Neural crest cell (in vitro differentiated cells): ENCODE measurements around the gene PSENEN. TPM values are rescaled to one million over a fixed set of nuclear protein-coding genes. Genes with fewer than 3 reads are reported as not detected.

ENCODE experiments used
- DNase-seq: peaks from one replicate; pipeline ENCODE4 v3.0.0; 2021; ENCODE audit warnings: low read depth, mixed read lengths, low spot score
- H3K27ac Mint-ChIP-seq: one replicate; pipeline ENCODE4 v1.8.0; 2021; ENCODE audit warnings: mild to moderate bottlenecking, mixed read lengths; ENCODE audit not compliant: unreplicated experiment
- H3K27me3 Mint-ChIP-seq: 2 replicates; pipeline ENCODE4 v1.8.0; 2021; ENCODE audit warnings: low read depth, mild to moderate bottlenecking, mixed read lengths
- H3K36me3 Mint-ChIP-seq: 2 replicates; pipeline ENCODE4 v1.8.0; 2021; ENCODE audit warnings: low read depth, mild to moderate bottlenecking, mixed read lengths
- H3K4me1 Mint-ChIP-seq: 2 replicates; pipeline ENCODE4 v1.8.0; 2021; ENCODE audit warnings: mixed read lengths
- H3K4me3 Mint-ChIP-seq: one replicate; pipeline ENCODE4 v1.8.0; 2021; ENCODE audit warnings: mild to moderate bottlenecking, mixed read lengths
- H3K9me3 Mint-ChIP-seq: 2 replicates; pipeline ENCODE4 v1.8.0; 2021; ENCODE audit warnings: mixed read lengths
- long read RNA-seq: library from polyadenylated mRNA; unstranded; transcript quantifications from one replicate; pipeline ENCODE4 v2.0.0, GENCODE V29; 2020
- total RNA-seq: library from RNA; stranded (reverse); gene quantifications from 2 replicates; pipeline ENCODE4 v1.2.1, GENCODE V29; 2021
- TF ChIP-seq, protein P1 (sequence below): fragments of 200-600 bp; sonication (generic); conservative IDR thresholded peaks from 2 replicates; pipeline ENCODE4 v1.5.0; 2021; ENCODE audit warnings: antibody characterized with exemption, mild to moderate bottlenecking

PSENEN gene, protein sequence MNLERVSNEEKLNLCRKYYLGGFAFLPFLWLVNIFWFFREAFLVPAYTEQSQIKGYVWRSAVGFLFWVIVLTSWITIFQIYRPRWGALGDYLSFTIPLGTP
- 67.3 and 69.2 TPM in 2 replicates for total RNA-seq
- long read RNA-seq, transcript PSENEN-202 (4 exons, 1,661 nt): major isoform, 11 of 16 reads
- long read RNA-seq, partial matches to known transcripts: 2 of 16 reads
- long read RNA-seq, other reads (novel, unspliced or antisense): 1 of 16 reads

DNA sequence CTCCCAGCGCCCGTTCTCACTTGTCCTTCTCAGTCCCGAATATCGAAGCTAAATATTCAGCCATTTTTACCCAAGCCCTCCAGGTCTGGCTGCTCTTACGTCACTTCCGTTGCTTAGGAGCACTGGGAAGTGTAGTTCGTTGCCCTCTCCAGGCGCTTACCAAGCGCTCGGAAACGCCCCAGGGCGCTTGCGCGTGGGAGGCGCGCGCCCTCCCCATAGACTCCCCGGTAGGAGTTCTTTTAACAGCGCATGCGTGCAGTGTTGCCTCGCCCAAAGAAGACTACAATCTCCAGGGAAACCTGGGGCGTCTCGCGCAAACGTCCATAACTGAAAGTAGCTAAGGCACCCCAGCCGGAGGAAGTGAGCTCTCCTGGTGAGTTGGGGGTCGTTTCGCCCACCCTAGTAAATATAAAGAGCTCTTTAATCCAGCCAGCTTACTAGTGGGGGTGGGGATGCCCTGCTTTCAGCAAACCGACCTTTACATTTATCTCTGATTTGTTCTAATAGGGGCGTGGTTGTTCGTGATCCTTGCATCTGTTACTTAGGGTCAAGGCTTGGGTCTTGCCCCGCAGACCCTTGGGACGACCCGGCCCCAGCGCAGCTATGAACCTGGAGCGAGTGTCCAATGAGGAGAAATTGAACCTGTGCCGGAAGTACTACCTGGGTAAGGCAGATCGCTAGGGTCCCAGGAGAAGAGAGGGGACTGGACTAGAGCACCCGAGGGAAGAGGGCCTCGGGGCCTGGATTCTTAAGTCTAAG lies at the start of gene PSENEN, which contains the start of gene U2AF1L4:
Gene PSENEN (plus strand): TSS at position 324 of the 759 bp plus-strand sequence. CDS start 280 bp downstream, at position 604.
Gene U2AF1L4 (minus strand): TSS at position 91 of the 759 bp plus-strand sequence. CDS start 27 bp downstream, at position 64.
- Mint-ChIP-seq H3K27me3 (peaks cover 3% of the 10 kb centered on the region), H3K36me3 (peaks cover 2% of the 10 kb centered on the region), H3K9me3 (no peaks in the 10 kb centered on the region), H3K27ac (peak within 1 kb of the TSS; percentile 100), H3K4me3 (peak within 1 kb of the TSS; percentile 97), H3K4me1 (peaks cover 54% of the 10 kb centered on the region)
- DNase-seq: peak; percentile 85
- TF ChIP-seq, protein P1, sequence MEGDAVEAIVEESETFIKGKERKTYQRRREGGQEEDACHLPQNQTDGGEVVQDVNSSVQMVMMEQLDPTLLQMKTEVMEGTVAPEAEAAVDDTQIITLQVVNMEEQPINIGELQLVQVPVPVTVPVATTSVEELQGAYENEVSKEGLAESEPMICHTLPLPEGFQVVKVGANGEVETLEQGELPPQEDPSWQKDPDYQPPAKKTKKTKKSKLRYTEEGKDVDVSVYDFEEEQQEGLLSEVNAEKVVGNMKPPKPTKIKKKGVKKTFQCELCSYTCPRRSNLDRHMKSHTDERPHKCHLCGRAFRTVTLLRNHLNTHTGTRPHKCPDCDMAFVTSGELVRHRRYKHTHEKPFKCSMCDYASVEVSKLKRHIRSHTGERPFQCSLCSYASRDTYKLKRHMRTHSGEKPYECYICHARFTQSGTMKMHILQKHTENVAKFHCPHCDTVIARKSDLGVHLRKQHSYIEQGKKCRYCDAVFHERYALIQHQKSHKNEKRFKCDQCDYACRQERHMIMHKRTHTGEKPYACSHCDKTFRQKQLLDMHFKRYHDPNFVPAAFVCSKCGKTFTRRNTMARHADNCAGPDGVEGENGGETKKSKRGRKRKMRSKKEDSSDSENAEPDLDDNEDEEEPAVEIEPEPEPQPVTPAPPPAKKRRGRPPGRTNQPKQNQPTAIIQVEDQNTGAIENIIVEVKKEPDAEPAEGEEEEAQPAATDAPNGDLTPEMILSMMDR: no peak

DNA sequence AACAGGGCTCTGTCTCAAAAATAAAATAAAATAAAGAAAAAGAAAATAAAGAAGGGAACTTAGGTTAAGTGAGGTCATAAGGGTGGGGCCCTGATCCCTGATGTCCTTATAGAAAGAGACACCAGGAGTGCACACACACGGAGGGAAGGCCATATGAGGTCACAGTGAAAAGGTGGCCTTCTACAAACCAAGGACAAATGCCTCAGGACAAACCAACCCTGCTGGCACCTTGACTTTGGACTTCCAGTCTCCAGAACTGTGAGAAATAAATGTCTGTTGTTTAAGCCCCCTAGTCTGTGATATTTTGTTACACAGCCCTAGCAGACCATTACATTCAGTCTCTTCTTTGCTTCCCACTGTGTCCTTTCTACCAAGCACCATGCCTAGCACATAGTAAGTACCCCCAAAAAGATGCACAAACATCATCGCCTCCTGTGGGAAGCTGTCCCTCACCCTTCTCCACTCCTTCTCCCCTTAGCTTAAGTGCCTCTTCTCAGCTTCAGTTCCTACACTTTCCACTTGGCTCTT lies 49.5 kb upstream of the PSENEN start:
- Mint-ChIP-seq H3K4me1 (peaks cover 4% of the 10 kb centered on the region), H3K9me3 (no peaks in the 10 kb centered on the region), H3K27me3 (peaks cover 2% of the 10 kb centered on the region), H3K27ac (no peak overlapping the region), H3K4me3 (no peak overlapping the region), H3K36me3 (no peaks in the 10 kb centered on the region)
- no peak for DNase-seq
- TF ChIP-seq, protein P1: no peak

DNA sequence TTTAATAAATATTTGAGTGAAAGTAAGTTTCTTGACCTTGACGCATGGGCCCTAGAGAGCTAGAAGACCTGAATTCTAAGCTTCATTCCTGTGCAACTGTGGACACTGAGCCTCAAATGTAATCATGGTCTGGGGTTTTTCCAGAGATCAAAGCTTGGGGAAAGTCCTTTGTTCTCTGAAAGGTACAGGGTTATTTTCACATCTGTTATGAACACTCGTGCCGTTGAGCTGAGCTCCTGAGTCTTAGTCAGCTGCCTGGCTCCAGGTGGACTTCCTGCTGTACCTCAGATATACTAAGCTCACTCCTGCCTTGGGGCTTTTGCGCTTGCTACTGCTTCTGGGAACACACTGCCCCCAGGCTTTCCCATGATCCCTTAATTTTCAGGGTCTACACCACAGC lies 48.6 kb upstream of the PSENEN start:
- H3K27me3 Mint-ChIP-seq: peaks cover 2% of the 10 kb centered on the region
- DNase-seq: no peak
- H3K4me1 Mint-ChIP-seq: peaks cover 4% of the 10 kb centered on the region
- H3K9me3 Mint-ChIP-seq: no peaks in the 10 kb centered on the region
- TF ChIP-seq, protein P1: no peak
- no peak overlapping the region for H3K27ac Mint-ChIP-seq
- H3K4me3 Mint-ChIP-seq: no peak overlapping the region
- H3K36me3 Mint-ChIP-seq: no peaks in the 10 kb centered on the region

DNA sequence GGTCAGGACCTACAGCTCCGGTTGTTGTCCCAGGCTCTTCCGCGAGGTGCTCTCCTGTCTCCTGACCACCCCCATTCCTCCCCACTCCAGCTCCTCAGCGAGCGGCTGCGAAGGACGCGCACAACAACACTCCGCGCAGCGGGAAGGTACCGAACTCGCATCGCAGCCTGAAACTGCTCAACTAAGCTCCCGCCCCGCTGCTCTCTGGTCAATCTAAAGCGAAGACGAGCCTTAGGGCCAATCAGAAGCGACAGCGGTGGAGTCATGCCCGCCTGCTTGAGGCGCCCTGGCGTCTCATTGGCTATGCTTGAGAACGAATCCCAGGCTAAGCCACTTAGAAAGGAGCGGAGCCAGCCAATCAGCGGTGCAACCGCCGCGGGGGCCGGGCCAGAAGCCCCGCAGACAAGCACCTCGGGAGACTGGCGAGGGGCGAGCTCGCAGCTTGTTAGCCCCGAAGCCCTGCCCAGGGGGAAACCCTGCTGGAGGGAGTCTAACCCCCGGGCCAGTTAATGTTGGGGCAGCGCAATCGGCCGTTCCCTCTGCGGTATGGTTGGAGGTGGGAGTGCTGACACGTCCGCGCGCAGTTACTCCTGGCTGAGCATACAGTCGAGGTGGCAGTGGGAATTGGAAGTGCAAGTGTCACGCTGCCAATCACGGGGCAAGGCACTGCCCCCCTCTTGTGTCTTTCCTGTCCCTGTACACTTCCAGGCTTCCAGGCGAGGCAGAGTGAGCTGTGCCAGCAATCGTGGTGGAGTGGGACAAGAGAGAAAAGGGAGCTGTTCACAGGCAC lies 43.0 kb upstream of the PSENEN start:
- Mint-ChIP-seq H3K27ac (peak overlapping the region; percentile 53), H3K36me3 (no peaks in the 10 kb centered on the region), H3K9me3 (no peaks in the 10 kb centered on the region), H3K4me3 (peak overlapping the region; percentile 91), H3K27me3 (peaks cover 9% of the 10 kb centered on the region), H3K4me1 (peaks cover 6% of the 10 kb centered on the region)
- TF ChIP-seq, protein P1: no peak
- peak; percentile 83 for DNase-seq

DNA sequence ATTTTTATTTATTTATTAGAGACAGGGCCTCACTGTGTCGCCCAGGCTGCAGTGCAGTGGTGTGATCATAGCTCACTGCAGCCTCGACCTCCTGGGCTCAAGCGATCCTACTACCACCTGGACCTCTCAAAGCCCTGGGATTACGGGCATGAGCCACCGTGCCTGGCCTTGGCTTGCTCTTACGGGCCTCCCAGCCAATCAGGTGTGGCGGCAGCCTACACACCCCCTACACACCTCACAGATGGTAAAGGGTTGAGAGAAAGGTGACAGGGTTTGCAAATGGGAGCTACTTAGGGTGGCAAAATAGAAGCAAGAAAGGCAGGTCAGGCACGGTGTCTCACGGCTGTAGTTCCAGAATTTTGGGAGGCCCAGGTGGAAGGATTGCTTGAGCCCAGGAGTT lies 42.1 kb upstream of the PSENEN start:
- TF ChIP-seq, protein P1: no peak
- Mint-ChIP-seq H3K36me3 (no peaks in the 10 kb centered on the region), H3K27ac (no peak overlapping the region), H3K9me3 (no peaks in the 10 kb centered on the region), H3K4me3 (no peak overlapping the region), H3K4me1 (peaks cover 6% of the 10 kb centered on the region), H3K27me3 (peaks cover 9% of the 10 kb centered on the region)
- DNase-seq: no peak
